HG03097 (cell line): ENCODE results near the gene MAP1LC3B.
"Not testable (repeated sequence)": the region's sequence is repeated elsewhere in the genome, so short reads cannot be mapped to it uniquely, and the experiment has no call there.

Source experiments
- ATAC-seq: cut with Tn5 transposase; IDR thresholded peaks from one replicate; pipeline ENCODE4 v1.9.1; 2021; ENCODE audit not compliant: unreplicated experiment, low FRiP score

The MAP1LC3B gene

DNA sequence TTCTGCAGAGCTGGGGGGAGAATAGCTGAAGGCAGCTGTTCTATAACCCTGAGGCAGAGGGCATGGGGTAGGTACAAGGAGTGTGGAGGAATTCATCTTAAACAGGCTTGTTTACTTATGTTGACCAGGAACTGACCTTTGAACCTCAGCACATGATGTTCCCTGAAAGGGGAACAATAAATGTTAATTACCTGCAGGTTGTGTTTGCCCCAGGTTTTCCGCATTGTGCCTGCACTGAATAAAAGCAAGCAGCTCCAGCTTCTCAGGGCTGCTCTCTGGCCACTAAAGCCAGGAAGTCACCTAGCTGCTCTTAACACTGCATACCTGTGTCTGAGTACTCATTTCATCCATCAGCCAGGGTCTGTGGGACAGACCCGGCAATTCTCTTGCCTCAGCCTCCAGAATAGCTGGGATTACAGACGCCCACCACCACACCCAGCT is 12.8 kb upstream of the MAP1LC3B start:
- ATAC-seq: not testable (repeated sequence)

DNA sequence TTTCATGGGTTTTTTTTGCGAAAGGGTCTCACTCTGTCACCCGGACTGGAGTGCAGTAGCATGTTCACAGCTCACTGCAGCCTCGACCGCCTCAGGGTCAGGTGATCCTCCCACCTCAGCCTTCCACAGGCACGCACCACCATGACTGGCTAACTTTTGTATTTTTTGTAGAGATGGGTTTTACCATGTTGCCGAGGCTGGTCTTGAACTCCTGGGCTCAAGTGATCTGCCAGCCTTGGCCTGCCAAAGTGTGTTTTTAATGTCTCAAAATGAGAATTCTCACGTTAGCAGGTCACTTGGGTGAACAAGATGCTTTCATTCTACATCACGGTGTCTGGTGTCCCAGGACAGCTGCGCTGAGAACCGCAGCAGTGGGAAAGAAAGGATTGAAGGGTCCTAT is 11.7 kb upstream of the MAP1LC3B start:
- ATAC-seq: no peak

DNA sequence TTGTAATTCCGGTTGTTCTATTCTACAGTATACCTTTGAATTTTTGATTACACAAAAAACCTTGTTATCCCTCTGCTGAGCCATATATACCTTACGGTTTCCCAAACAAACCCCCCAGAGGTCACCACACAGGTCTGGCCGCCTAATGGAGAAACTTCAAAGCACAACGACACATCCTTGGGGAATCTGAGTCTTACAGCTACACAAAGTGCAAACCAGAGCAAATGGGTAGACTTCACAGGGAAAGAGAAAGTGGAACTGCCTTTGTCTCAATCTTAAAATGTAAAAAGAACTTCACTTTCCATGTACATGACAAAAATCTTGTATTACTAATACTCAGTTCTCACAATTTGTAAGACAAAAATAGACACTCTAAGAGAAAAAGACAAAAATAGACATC is 11.3 kb upstream of the MAP1LC3B start:
- ATAC-seq: no peak

DNA sequence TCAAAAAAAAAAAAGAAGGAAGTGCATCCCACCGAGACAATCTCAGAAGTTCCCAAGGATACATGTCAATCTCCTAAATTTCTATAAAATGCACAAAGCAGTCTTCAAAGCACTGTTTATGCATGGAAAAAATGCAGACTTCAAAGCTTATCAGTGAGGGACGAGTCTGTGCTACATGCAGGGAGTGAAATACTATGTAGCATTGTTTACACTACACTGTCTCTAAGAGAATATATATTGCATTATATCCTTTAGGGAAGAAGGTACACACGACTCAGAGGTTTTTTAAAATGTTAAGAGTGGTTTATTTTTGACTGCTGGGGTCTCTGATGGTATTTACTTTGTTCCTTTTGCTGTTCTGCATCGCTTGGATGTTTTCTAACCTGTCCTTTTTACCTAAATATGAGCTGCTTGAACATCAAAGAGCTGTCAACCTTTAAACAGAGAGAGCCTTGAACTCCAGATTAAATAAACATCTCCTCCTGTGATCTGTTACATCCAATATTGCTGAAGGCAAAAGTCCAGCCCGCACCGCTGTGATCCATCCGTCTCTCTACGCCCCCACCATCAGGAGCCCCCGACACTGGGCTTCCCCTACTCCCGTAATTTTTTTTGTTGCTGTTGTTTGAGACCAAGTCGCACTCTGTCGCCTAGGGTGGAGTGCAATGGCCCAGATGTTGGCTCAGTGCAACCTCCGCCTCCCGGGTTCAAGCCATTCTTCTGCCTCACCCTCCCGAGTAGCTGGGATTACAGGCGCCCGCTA is 9.9 kb upstream of the MAP1LC3B start:
- no peak for ATAC-seq

DNA sequence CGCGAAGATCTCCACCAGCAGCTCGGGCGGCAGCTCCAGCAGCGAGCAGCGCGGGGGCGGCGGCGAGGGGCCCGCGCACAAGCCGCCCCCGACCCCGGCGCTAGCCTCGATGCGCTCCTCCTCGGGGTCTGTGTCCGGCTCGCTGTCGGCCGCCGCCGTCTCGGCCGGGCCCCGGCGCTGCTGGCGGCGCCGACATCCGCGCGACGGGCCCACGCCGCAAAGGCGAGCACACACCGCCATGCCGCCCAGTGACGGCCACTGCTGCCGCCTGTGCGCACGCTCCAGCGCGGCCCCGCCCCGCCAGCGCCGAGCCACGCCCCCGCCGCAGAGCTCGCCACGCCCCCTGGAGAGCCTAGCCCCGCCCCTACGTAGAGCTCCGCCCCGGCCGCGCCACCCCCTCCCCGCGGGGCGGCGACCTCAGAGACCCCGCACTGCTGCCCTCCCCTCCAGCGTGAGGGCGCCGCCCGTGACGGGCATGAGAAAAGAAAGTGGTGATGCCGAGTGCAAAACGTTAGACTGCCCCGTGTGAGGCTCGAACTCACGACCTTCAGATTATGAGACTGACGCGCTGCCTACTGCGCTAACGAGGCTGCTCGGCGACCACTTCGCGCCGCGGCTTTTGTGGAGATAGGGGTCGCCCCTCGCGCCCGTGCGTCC is 8.5 kb upstream of the MAP1LC3B start, which contains the start of gene FBXO31:
Gene FBXO31, minus strand, starts transcription at position 272 of the 657 bp plus-strand sequence. Its CDS starts 32 bp downstream, at position 240.
- peak; percentile 42 for ATAC-seq

DNA sequence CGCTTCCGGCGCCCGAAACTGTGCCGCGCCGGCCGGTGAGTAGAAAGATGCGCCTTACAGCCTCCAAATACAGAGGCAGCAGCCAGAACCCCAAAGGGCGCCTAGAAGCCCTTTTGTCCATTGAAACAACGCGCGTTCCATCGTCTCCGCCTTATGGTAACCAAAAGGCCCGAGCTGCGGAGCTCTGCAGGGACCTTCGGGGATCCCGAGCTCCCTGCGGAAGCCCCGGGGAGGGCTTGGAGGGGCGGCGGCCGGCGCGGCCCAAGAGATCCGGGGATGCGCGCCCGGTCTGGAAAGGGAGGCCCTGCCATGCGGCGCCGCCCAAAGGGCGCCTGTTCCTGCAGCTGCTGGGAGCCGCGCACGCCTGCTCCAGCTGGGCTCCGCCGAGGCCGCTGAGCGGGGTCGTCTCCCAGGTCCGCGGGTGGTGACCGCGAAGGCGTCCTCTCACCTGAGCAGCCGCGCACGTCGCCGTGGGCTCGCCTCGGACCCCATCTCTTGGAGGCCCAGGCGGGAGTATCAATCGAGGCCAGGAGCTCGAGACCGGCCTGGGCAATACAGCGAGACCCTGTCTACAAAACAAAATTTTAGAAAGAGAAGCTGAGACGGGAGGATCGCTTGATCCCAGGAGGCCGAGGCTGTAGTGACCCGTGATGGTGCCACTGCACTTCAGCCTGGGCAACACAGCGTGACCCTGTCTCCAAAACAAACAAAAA is 7.8 kb upstream of the MAP1LC3B start:
- peak; percentile 6 for ATAC-seq

DNA sequence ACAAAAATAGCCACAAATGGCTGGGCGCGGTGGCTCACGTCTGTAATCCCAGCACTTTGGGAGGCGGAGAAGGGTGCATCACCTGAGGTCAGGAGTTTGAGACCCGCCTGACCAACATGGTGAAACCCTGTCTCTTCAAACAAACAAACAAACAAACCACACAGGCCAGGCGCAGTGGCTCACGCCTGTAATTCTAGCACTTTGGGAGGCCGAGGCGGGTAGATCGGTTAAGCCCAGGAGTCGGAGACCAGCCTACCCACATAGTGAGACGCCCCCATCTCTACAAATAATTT is 7.3 kb upstream of the MAP1LC3B start:
- ATAC-seq: not testable (repeated sequence)

DNA sequence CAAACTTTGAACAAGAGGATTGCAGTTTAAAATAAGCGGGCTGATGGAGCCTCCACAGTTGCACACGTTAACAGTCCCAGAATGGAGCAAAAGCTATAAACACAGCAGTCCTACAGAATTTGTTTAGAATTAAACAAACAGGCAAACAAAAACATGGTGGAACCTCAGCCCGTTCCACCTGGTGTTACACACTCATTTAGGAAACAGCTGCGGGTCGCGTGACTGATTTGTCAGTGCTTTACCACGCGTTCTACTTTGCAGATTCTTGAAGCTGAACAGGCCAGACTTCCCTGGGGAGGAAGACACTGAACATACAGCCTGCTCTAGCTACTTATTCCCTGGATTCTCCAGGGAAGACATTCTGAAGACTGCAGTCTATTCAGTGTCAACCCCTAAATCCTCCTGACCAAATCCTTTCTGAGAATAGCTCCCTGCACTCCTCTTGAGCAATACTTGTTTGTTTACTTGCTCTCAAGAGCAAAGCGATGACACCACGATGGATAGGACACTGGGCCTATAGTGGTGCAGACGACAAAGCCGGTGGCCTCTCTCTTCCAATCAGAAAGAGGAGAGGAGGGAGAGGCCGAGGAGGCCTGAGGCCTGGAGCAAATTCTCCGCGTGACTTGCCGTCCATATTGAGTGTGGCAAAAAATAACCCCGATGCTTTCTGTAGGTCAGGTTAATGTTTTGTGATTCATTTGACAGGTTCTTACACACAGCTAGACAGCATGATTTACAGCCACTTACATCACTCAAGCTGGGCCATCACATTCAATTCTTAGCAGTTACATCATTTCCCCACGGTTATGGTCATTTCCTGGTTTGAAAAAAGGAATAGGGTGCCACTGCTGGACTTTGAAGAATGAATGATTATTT is 4.0 kb upstream of the MAP1LC3B start:
- peak; percentile 49 for ATAC-seq

DNA sequence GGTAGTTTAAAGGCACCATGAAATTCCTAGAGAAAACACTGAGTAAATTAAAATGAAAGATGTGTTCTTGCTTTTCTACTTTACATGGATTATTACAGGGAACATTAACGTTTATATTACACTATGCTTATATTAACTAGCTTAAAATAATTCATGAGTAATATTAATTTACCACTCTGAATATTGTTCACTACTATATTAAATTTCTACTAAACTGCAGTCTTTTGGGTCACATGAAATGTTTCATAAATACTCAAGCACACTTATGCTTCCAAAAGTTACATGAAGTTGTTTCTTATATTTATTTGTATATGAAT is 3.4 kb upstream of the MAP1LC3B start:
- ATAC-seq: no peak

DNA sequence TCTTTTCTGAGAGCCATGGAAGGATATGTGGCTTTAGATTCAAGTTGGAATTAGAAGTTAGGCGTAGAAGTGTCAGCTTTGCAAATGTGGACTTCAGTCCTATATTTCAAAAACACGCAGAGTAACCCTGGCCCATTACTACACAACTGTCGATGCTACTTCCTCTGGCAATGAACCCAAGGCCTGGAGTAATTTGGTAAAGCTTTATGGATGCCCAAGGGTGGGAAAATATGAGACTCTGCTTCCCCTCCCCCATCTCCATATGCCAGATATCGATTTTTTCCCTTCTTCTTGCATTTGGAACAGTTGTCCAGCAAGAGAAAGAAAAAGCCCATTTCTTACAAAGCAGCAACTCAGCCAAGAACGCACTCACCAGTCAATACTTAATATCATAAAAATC is 2.9 kb upstream of the MAP1LC3B start:
- ATAC-seq: no peak

DNA sequence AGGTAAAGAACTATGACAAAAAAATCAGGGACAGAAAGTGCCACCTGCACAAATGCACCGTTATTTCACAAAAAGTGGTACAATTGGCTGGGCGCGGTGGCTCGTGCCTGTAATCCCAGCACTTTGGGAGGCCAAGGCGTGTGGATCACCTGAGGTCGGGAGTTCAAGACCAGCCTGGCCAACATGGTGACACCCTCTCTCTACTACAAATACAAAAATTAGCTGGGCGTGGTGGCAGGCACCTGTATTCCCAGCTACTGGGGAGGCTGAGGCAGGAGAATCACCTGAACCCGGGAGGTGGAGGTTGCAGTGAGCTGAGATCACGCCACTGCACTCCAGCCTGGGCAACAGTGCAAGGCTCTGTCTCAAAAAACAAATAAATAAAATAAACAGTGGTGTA is 2.2 kb upstream of the MAP1LC3B start:
- not testable (repeated sequence) for ATAC-seq

DNA sequence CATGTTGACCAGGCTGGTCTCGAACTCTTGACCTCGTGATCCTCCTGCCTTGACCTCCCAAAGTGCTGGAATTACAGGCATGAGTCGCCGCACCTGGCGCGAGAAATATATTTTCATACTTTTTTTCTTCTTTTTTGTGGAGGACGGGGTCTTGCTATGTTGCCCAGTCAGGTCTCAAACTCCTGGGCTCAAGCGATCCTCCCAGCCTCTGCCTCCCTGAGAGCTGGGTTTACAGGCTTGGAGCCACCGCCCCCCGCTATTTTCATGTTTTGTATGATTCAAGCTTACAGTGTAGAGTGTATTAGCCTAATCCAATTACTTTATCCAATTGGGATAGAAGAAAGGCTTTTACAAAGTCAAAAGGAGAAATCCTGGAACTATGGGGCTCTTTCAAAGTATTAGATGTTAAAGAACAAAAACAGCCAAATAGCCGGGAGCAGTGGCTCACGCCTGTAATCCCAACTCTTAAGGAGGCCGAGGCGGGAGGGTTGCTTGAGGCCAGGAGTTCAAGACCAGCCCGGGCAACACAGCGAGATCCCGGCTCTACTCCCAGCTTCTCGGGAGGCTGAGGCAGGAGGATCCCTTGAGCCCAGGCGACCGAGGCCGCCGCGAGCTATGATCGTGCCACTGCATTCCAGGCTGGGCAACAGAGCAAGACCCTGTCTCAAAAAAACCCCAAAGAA is 1.4 kb upstream of the MAP1LC3B start:
- ATAC-seq: no peak

DNA sequence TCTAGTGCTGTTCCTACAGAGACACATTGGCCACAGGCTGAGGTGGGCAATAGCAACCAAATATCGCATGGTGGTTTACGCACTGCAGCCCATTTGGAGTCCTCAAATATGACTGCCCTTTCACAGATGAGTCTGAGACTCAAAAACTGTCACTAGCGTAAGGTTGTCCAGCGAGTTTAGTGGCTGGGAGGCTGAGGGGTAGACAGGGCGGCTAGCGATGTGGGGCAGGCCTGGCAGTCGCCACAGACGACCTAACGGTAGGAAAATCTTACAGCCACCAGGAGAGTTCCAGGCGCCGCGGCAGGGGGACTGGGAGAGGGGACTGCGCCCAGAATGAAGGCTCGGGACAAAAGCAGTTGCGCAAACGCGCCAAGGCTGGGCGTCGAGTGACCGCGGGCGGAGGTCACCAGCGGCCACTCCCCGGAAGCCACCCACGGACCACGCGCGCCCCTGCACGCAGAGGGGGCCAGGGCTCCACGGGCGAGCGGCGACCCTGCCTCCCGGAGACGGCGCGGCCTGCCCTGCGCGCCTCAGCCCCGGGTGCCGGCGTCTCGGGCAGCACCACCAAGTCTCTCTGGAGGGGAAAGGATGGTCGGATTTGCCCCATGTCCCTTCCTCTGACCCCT is 699 bp upstream of the MAP1LC3B start:
- no peak for ATAC-seq

DNA sequence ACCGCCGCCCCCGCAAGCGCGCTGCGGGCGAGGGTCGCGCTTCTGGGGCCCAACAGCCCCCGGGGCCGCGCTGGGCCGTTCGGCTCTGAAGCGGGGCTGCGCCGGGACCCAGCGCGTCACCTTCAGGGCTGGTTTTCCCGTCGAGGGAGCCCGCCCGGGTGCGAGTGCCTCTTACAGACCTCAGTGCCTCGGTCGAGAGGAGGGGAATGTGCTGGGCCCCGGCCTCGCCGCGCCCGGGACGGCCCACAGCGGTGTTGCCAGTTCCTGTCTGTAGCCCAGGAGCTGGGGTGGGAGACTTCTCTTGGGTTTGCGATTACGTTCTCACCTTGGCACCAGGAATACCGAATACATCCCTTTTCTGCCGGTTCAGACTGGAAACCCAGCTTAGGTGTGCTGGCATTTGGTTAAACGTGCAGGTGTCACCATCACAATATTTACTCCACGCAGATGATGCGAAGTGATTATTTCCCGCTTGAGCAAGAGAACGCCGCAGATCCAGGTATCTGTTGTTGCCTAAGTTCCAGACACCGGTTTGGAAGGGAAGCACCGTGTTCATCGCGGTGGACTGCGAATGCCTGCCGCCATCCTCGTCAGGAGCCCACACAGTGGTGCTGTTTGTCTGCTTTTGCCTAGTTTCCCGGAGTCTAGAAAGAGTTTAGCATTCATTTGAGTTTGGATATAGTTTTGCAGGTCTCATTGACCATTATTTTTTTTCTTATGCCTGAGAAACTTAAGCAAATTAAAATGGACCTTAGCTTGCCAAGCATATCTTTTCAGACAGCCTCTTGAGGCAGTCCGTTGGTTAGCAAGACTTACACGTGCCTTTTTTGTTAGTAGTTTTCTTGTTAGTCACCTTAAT is 914 bp downstream of the MAP1LC3B start:
- ATAC-seq: no peak

DNA sequence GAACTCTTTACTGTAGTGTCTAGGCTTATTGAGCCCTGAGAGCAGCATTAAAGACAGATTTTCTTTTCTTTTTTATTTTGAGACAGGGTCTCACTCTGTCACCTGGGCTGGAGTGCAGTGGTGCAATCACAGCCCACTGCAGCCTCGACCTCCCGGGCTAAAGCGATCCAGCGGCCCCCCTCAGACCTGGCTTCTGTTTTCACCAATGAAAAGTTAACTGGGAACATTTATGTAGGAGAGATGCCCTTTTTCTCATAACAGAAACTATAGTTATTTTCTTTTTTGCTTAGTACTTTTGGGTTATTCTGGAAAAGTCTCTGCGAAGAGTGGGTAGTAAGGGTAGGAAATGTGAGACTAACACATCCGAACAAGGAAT is 1.5 kb downstream of the MAP1LC3B start:
- no peak for ATAC-seq

DNA sequence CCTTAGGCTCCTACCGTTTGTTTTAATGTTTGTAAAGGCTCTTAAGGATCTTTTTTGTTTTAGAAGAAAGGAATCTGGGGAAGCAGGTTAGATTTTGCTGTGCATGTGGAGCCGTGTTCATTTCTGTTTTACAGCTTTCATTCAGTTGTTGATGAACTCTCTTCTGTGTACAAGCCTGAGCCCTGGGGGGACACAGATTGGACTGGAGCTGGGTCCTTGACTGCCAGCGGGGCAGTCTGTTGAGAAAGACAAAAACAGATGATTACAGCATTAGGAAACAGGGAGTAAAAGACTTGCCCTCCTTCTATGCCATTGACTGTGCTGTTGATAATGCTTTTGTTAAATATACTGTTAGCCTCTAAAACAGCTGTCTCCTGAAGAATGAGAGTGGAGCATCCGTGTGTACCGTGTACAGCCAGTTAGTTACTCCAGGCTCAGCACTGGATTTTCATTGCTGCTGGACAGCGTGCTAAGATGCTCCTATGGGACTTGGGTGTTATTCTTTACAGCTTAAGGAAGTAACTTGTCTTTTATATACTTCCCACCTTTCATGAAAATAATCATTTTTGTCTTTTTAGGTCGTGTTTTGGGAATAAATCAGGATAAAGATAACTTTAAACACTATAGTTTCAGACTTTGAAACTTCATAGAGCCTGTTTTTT is 3.2 kb downstream of the MAP1LC3B start:
- ATAC-seq: no peak

DNA sequence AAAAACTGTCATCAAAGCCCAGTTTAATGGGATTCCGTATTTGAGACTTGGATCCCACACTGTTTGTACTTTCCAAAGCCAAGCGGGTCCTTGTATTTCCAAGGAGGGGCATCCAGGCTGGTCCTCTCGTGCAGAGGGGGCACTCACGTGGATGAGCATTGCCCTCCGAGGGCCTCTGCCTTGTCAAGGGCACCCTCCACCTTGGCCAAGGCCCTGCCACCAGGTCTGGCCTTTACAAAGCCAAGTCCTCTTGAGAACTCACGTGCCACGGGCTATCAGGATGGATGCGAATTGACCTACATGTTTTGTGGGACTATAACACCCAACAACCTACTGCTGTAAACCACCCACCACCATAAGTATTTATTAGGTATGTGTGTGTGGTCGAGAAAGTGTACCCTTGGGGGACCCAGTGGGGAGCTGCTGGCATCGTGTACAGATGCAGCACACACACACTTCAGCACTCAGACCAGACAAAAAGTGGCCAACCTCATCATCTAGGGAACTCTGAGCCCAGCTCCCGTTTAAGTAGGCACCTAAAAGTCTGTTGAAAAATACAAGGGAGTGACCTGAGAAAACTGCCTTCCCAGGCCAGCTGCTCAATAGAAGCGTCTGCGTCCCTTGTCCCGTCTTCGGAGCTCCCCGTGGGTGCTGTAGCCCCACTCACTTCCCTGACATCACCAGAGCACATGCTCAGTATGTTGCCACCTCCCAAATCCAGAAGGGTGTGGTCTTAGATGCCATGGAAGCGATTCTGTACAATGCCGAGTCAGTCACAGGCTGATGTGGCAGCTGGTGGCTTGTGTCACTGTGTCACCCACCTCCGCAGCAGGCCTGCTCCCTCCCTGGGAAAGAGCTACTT is 12.9 kb downstream of the MAP1LC3B start:
- ATAC-seq: no peak
